ENCODE results near the gene TMEM158. TPM values are rescaled to one million over a fixed set of nuclear protein-coding genes. Genes with fewer than 3 reads are reported as not detected.

TMEM158 gene
- total and polyA plus RNA-seq, 4 donors = 0.07 to 3.7 (median 0.08) TPM; not detected in 1

DNA sequence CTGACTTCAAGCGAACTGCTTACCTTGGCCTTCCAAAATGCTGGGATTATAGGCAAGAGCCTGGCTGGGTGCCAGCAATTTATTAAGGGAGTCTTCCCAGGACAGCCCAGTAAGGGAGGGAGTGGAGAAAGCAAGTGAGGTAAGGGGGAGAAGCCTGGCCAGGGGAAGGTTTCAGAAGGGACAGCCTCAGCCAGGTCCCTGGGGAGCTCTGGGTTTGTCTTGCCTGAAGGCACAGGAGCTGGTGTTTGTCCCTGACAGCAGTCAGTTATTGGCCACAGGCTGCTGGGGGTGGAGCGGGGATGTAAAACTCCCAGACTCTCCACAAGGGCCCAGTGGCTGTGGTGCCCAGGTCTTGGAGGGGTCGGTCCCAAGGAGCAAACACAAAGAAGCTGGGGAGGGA lies 46.9 kb downstream of the TMEM158 start:
- Histone ChIP-seq H3K4me1 (ENCODE audit: control insufficient read depth in 4 of 4, insufficient read depth in 4 of 4, low read length in 3 of 4) (no peaks in the 10 kb centered on the region), H3K9me3 (ENCODE audit: control insufficient read depth in 4 of 4, low read length in 3 of 4) (no peaks in the 10 kb centered on the region), H3K36me3 (ENCODE audit: control insufficient read depth in 4 of 4, insufficient read depth in 3 of 4, low read depth in 1 of 4, low read length in 3 of 4) (no peaks in the 10 kb centered on the region), H3K27me3 (ENCODE audit: control insufficient read depth in 4 of 4, insufficient read depth in 4 of 4, low read length in 3 of 4) (no peaks in the 10 kb centered on the region), H3K4me3 (ENCODE audit: low read depth in 1 of 3, low read length in 3 of 3) (no peak overlapping the region), H3K9ac (ENCODE audit: low read depth in 1 of 2, low read length in 2 of 2) (no peak overlapping the region), H3K27ac (ENCODE audit: low read depth in 1 of 2, low read length in 2 of 2) (no peak overlapping the region)
- DNase-seq (ENCODE audit: low spot score) = no peak
- 90% methylated on average over 3 of the region's 3 CpGs for WGBS
- TF ChIP-seq GABPA (IDR thresholded peaks at IDR 0.05 in 1 of 2, conservative IDR thresholded peaks at IDR 0.05 in 1 of 2) (no peak), HNF4A (conservative IDR thresholded peaks at IDR 0.05) (no peak), FOXA1 (IDR thresholded peaks at IDR 0.05) (no peak), RAD21 (IDR thresholded peaks at IDR 0.05) (no peak), NR2F2 (IDR thresholded peaks at IDR 0.05) (no peak), YY1 (IDR thresholded peaks at IDR 0.05) (no peak), TAF1 (conservative IDR thresholded peaks at IDR 0.05) (no peak), HNF4G (IDR thresholded peaks at IDR 0.05) (no peak), FOXA2 (IDR thresholded peaks at IDR 0.05) (no peak), RXRA (IDR thresholded peaks at IDR 0.05) (no peak), JUND (IDR thresholded peaks at IDR 0.05) (no peak), CTCF (IDR thresholded peaks at IDR 0.05; ENCODE audit: low read depth, low read length, missing input control) (no peak), REST (IDR thresholded peaks at IDR 0.05) (no peak), SP1 (IDR thresholded peaks at IDR 0.05) (no peak)
- TF ChIP-seq, protein P1, sequence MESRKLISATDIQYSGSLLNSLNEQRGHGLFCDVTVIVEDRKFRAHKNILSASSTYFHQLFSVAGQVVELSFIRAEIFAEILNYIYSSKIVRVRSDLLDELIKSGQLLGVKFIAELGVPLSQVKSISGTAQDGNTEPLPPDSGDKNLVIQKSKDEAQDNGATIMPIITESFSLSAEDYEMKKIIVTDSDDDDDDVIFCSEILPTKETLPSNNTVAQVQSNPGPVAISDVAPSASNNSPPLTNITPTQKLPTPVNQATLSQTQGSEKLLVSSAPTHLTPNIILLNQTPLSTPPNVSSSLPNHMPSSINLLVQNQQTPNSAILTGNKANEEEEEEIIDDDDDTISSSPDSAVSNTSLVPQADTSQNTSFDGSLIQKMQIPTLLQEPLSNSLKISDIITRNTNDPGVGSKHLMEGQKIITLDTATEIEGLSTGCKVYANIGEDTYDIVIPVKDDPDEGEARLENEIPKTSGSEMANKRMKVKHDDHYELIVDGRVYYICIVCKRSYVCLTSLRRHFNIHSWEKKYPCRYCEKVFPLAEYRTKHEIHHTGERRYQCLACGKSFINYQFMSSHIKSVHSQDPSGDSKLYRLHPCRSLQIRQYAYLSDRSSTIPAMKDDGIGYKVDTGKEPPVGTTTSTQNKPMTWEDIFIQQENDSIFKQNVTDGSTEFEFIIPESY (IDR thresholded peaks at IDR 0.05) = no peak
- TF ChIP-seq, protein P2, sequence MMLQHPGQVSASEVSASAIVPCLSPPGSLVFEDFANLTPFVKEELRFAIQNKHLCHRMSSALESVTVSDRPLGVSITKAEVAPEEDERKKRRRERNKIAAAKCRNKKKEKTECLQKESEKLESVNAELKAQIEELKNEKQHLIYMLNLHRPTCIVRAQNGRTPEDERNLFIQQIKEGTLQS (IDR thresholded peaks at IDR 0.05) = no peak
- TF ChIP-seq, protein P3, sequence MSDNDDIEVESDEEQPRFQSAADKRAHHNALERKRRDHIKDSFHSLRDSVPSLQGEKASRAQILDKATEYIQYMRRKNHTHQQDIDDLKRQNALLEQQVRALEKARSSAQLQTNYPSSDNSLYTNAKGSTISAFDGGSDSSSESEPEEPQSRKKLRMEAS (IDR thresholded peaks at IDR 0.05) = no peak
